22Rv1 (cell line): ENCODE measurements around the gene CACNA1C.

ENCODE experiments used
- ZFX ChIP-seq: fragments of 450-650 bp; IDR thresholded peaks from 2 replicates; pipeline ENCODE4 v1.6.1; 2017; ENCODE audit warnings: antibody characterized with exemption, borderline replicate concordance
- TF ChIP-seq, protein P1 (sequence below): fragments of 450-650 bp; IDR thresholded peaks from 2 replicates; pipeline ENCODE4 v1.5.1; 2017; ENCODE audit warnings: mild to moderate bottlenecking

DNA sequence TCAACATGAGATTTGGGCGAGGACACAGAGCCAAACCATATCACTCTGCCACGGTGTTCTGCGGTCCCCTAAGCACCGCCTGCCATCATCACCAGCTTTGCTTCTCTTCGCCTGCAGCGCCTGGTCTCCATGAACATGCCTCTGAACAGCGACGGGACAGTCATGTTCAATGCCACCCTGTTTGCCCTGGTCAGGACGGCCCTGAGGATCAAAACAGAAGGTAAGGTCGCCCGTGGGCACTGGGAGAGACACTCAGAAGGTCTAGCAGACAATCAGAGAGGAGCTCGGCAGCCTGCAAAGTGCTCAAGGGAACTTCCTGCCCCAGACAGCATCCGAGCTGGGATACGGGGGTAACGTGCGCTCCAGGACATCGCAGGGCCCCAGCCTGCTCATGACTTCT, 616.0 kb downstream of the CACNA1C start:
- TF ChIP-seq, protein P1, sequence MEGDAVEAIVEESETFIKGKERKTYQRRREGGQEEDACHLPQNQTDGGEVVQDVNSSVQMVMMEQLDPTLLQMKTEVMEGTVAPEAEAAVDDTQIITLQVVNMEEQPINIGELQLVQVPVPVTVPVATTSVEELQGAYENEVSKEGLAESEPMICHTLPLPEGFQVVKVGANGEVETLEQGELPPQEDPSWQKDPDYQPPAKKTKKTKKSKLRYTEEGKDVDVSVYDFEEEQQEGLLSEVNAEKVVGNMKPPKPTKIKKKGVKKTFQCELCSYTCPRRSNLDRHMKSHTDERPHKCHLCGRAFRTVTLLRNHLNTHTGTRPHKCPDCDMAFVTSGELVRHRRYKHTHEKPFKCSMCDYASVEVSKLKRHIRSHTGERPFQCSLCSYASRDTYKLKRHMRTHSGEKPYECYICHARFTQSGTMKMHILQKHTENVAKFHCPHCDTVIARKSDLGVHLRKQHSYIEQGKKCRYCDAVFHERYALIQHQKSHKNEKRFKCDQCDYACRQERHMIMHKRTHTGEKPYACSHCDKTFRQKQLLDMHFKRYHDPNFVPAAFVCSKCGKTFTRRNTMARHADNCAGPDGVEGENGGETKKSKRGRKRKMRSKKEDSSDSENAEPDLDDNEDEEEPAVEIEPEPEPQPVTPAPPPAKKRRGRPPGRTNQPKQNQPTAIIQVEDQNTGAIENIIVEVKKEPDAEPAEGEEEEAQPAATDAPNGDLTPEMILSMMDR, result no peak
- TF ChIP-seq ZFX, result no peak
